B cell (primary cell): ENCODE data around the gene GPC5. TPM values are rescaled to one million over a fixed set of nuclear protein-coding genes. Genes with fewer than 3 reads are reported as not detected.

Experiments used
- ATAC-seq: fragments of 200-7000 bp; cut with Tn5 transposase; one replicate; pipeline ENCODE4 v1.10.0; 2021; ENCODE audit warnings: low read depth, mild to moderate bottlenecking, moderate number of reproducible peaks, moderate library complexity
- CTCF ChIA-PET: fragments of 350-600 bp; sonication (Branson Sonifier 250); formaldehyde crosslinking; loops from one replicate; lab custom pipeline; 2021; ENCODE audit warnings: antibody characterized with exemption, inconsistent platforms; lab: Charles Lee
- POLR2A ChIA-PET: fragments of 350-600 bp; sonication (Branson Sonifier 250); formaldehyde crosslinking; loops from one replicate; lab custom pipeline; 2021; ENCODE audit warnings: antibody characterized with exemption; lab: Charles Lee
- DNase-seq: peaks from one replicate; pipeline ENCODE4 v3.0.0; 2013
- H2AFZ ChIP-seq: 2 replicates; pipeline ENCODE4 v1.6.1; 2012; ENCODE audit warnings: mild to moderate bottlenecking, low read depth, low read length; ENCODE audit not compliant: insufficient read depth, poor library complexity, severe bottlenecking
- H3K27ac ChIP-seq, 2 donors: 1 replicate in 1 of 2; 2 replicates in 1 of 2; pipeline ENCODE4 v1.5.1; 2012 to 2013; ENCODE audit warnings: low read length in 2 of 2, mild to moderate bottlenecking in 2 of 2, moderate library complexity in 1 of 2
- H3K27me3 ChIP-seq, 4 experiments: fragments of 200-600 bp in 1 of 4; sonication (generic) in 1 of 4; replicated peaks in 1 of 4; 1 replicate in 2 of 4; 2 replicates in 2 of 4; pipeline versions ENCODE4 v1.6.1 to v1.7.0; 2013 to 2016; ENCODE audit warnings: low read length in 3 of 4, mild to moderate bottlenecking in 2 of 4, mixed read lengths in 1 of 4, moderate library complexity in 1 of 4; ENCODE audit not compliant: insufficient read depth in 4 of 4, control insufficient read depth in 3 of 4; ENCODE audit errors: control extremely low read depth in 1 of 4
- H3K36me3 ChIP-seq, 2 experiments: replicated peaks in 1 of 2; 1 replicate in 1 of 2; 2 replicates in 1 of 2; pipeline versions ENCODE4 v1.6.1 to v1.7.1; 2013; ENCODE audit warnings: low read length in 1 of 2; ENCODE audit not compliant: insufficient read depth in 2 of 2, control insufficient read depth in 1 of 2; ENCODE audit errors: control extremely low read depth in 1 of 2, extremely low read depth in 1 of 2
- H3K4me1 ChIP-seq, 2 donors: fragments of 200-600 bp in 1 of 2; sonication (generic) in 1 of 2; 1 replicate in 1 of 2; 2 replicates in 1 of 2; pipeline versions ENCODE4 v1.5.1 to v1.6.1; 2013 to 2017; ENCODE audit warnings: low read length in 2 of 2; ENCODE audit not compliant: control insufficient read depth in 2 of 2, insufficient read depth in 2 of 2
- H3K4me2 ChIP-seq: replicated peaks from 2 replicates; pipeline ENCODE3; 2012; ENCODE audit warnings: mild to moderate bottlenecking, low read depth, low read length; ENCODE audit not compliant: poor library complexity, severe bottlenecking
- H3K4me3 ChIP-seq, 5 experiments: fragments of 200-600 bp in 1 of 5; sonication (generic) in 1 of 5; 1 replicate in 3 of 5; 2 replicates in 2 of 5; pipeline versions ENCODE4 v1.5.1 to v1.7.0; 2011 to 2016; ENCODE audit warnings: low read length in 4 of 5, mild to moderate bottlenecking in 4 of 5, low read depth in 2 of 5, control low read depth in 1 of 5, moderate library complexity in 1 of 5; ENCODE audit not compliant: insufficient read depth in 1 of 5; ENCODE audit errors: control extremely low read depth in 1 of 5, extremely low read depth in 1 of 5
- H3K79me2 ChIP-seq: fragments of 200-600 bp; sonication (generic); one replicate; pipeline ENCODE4 v1.6.0; 2016; ENCODE audit warnings: low read length; ENCODE audit not compliant: control insufficient read depth, insufficient read depth
- H3K9ac ChIP-seq: fragments of 200-600 bp; sonication (generic); 2 replicates; pipeline ENCODE4 v1.6.1; 2017; ENCODE audit warnings: mild to moderate bottlenecking, low read length, moderate library complexity
- H3K9me3 ChIP-seq, 3 donors: one replicate each; pipeline versions ENCODE4 v1.6.1 to v1.7.1; 2013; ENCODE audit warnings: low read length in 2 of 3; ENCODE audit not compliant: control insufficient read depth in 2 of 3, insufficient read depth in 1 of 3; ENCODE audit errors: control extremely low read depth in 1 of 3
- H4K20me1 ChIP-seq: 2 replicates; pipeline ENCODE4 v1.6.0; 2012; ENCODE audit warnings: mild to moderate bottlenecking, low read length; ENCODE audit not compliant: insufficient read depth, control insufficient read depth, poor library complexity, severe bottlenecking
- H3K27ac Mint-ChIP-seq: one replicate; pipeline ENCODE4 v1.8.0; 2021; ENCODE audit warnings: mixed read lengths
- H3K27me3 Mint-ChIP-seq: one replicate; pipeline ENCODE4 v1.8.0; 2021; ENCODE audit warnings: mixed read lengths
- H3K4me1 Mint-ChIP-seq: one replicate; pipeline ENCODE4 v1.8.0; 2021; ENCODE audit warnings: mixed read lengths
- H3K4me3 Mint-ChIP-seq: one replicate; pipeline ENCODE4 v1.8.0; 2021; ENCODE audit warnings: mixed read lengths
- H3K9me3 Mint-ChIP-seq: one replicate; pipeline ENCODE4 v1.8.0; 2022; ENCODE audit warnings: mixed read lengths; ENCODE audit not compliant: insufficient read depth
- EZH2 ChIP-seq: IDR thresholded peaks from 2 replicates; pipeline ENCODE4 v1.6.1; 2012; ENCODE audit warnings: borderline replicate concordance, low read depth, mild to moderate bottlenecking, moderate library complexity, low read length; ENCODE audit not compliant: insufficient read depth, poor library complexity, severe bottlenecking
- WGBS: methylation state at CpG from one replicate; pipeline ENCODE4 v1.1.5; 2013; ENCODE audit warnings: missing lambda C conversion rate; ENCODE audit not compliant: insufficient coverage; 5-methylcytosine and 5-hydroxymethylcytosine counted together
- intact Hi-C: fragments of 100-400 bp; cut with micrococcal nuclease; formaldehyde crosslinking; loops from one replicate; pipeline ENCODE4 v1.10.0; 2022
- polyA plus RNA-seq: library from polyadenylated mRNA; depleted of rRNA; stranded (reverse); fragments of >200 nt; gene quantifications from 2 replicates; pipeline ENCODE4 v1.2.3, GENCODE V29; 2012
- total RNA-seq, 2 donors: library from RNA; stranded (reverse); fragments of 120-200 nt in 1 of 2; gene quantifications; 1 replicate in 1 of 2; 2 replicates in 1 of 2; pipeline versions ENCODE4 v1.2.3 to v1.2.4, GENCODE V29; 2013 to 2022
- TF ChIP-seq, protein P1 (sequence below): fragments of 200-600 bp; IDR thresholded peaks from one replicate; pipeline ENCODE4 v1.8.0; 2022; ENCODE audit warnings: antibody characterized with exemption, mild to moderate bottlenecking

Gene GPC5
- total and polyA plus RNA-seq, 2 donors (not counting 1 experiment from before 2014, with no cell fraction given): 0.15 to 0.30 TPM

DNA sequence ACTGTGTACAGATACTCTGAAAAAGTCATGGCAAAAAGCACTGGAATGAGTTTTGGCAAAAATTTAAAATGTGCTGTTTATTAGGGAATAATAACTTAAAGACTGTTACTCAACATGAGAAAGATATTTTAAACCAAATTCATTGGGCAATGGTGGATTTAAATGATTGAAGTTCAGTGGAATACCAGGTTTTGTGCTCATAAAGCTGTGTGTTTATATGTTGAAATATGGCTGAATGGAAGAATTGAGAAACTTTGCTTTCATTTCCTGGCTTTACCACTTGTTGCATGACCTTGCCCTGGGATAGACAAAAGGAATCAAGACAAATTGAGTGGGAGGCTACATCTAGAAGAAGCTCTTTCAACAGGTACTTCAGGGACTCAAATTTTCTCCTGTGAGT is 246.4 kb downstream of the GPC5 start:
- intact Hi-C loops: no loop called here
- Mint-ChIP-seq H3K27ac (no peak overlapping the region), H3K4me1 (no peaks in the 10 kb centered on the region), H3K4me3 (no peak overlapping the region), H3K9me3 (no peaks in the 10 kb centered on the region), H3K27me3 (no peaks in the 10 kb centered on the region)
- Histone ChIP-seq H3K9me3 (no peaks in the 10 kb centered on the region), H3K9ac (no peak overlapping the region), H3K4me2 (no peak overlapping the region), H3K4me1 (no peaks in the 10 kb centered on the region), H3K27ac (no peak overlapping the region), H3K4me3 (no peak overlapping the region), H4K20me1 (no peaks in the 10 kb centered on the region), H3K79me2 (no peaks in the 10 kb centered on the region), H3K27me3 (no peaks in the 10 kb centered on the region), H2AFZ (no peak overlapping the region), H3K36me3 (no peaks in the 10 kb centered on the region)
- TF ChIP-seq, protein P1, sequence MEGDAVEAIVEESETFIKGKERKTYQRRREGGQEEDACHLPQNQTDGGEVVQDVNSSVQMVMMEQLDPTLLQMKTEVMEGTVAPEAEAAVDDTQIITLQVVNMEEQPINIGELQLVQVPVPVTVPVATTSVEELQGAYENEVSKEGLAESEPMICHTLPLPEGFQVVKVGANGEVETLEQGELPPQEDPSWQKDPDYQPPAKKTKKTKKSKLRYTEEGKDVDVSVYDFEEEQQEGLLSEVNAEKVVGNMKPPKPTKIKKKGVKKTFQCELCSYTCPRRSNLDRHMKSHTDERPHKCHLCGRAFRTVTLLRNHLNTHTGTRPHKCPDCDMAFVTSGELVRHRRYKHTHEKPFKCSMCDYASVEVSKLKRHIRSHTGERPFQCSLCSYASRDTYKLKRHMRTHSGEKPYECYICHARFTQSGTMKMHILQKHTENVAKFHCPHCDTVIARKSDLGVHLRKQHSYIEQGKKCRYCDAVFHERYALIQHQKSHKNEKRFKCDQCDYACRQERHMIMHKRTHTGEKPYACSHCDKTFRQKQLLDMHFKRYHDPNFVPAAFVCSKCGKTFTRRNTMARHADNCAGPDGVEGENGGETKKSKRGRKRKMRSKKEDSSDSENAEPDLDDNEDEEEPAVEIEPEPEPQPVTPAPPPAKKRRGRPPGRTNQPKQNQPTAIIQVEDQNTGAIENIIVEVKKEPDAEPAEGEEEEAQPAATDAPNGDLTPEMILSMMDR: no peak
- no peak for TF ChIP-seq EZH2
- ATAC-seq (no peak), DNase-seq (no peak)
- ChIA-PET POLR2A (no interaction called here), CTCF (no interaction called here)

DNA sequence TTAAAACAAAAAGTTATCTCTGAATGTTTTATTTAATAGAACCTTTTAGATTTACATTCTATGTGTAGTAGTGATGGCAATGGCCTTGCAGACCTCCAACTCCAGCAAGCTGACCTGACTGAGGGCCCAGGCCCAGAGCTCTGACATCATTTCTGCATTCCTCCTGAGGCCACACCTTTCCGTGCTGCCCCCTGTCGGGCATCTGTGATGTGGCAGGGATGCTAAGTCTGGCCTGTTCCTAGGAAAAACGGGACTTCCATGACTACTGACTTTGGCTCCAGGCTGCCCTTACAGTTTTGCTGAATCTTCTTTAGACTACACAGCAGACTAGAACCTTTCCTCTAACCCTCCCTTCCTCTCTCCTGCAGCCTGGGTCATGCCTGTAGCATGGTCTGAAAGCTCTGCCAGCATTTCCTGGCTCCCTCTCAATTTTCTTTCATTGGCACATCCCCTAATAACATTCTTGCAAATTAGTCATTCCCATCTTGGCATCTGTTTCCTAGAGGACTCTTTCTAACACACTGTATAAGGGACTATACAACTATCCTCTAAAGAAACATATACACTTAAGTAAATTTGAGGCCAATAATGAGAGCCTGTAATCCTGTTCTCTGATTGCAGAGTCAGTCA is 249.1 kb downstream of the GPC5 start:
- Histone ChIP-seq H3K9ac (no peak overlapping the region), H3K79me2 (no peaks in the 10 kb centered on the region), H3K27me3 (no peaks in the 10 kb centered on the region), H3K4me2 (no peak overlapping the region), H2AFZ (no peak overlapping the region), H3K36me3 (no peaks in the 10 kb centered on the region), H3K9me3 (no peaks in the 10 kb centered on the region), H3K4me3 (no peak overlapping the region), H4K20me1 (no peaks in the 10 kb centered on the region), H3K27ac (no peak overlapping the region), H3K4me1 (no peaks in the 10 kb centered on the region)
- WGBS: 83% methylated on average over 3 of the region's 3 CpGs
- intact Hi-C loops: no loop called here
- Mint-ChIP-seq H3K4me3 (no peak overlapping the region), H3K4me1 (no peaks in the 10 kb centered on the region), H3K27me3 (no peaks in the 10 kb centered on the region), H3K27ac (no peak overlapping the region), H3K9me3 (no peaks in the 10 kb centered on the region)
- POLR2A ChIA-PET: no interaction called here
- DNase-seq: no peak
- ATAC-seq: no peak
- CTCF ChIA-PET: no interaction called here
- TF ChIP-seq, protein P1: no peak
- no peak for TF ChIP-seq EZH2
